Heart left ventricle (tissue), 16 donors: Measurements from ENCODE around the gene ZNF83. TPM values are rescaled to one million over a fixed set of nuclear protein-coding genes. Genes with fewer than 3 reads are reported as not detected.

ENCODE experiments used
- ATAC-seq, 4 donors: fragments of 200-7000 bp; cut with Tn5 transposase; one replicate each; pipeline ENCODE4 v1.9.1; 2020 to 2022; ENCODE audit warnings: moderate library complexity in 4 of 4, mild to moderate bottlenecking in 3 of 4, moderate number of reproducible peaks in 1 of 4
- DNase-seq, 5 donors: peaks; one replicate each; pipeline ENCODE4 v3.0.0-alpha.2; 2020
- H3K27ac ChIP-seq, 12 donors: fragments of 200-600 bp; sonication (generic) in 4 of 12; one replicate each; pipeline versions ENCODE4 v1.5.0 to v1.8.0; 2016 to 2022; ENCODE audit warnings: mild to moderate bottlenecking in 2 of 12
- H3K27me3 ChIP-seq, 9 donors: fragments of 200-600 bp; sonication (generic) in 2 of 9; one replicate each; pipeline versions ENCODE4 v1.5.1 to v1.8.0; 2016 to 2022; ENCODE audit warnings: mild to moderate bottlenecking in 3 of 9
- H3K36me3 ChIP-seq, 9 donors: fragments of 200-600 bp; sonication (generic) in 2 of 9; one replicate each; pipeline versions ENCODE4 v1.5.0 to v1.8.0; 2018 to 2022; ENCODE audit warnings: mild to moderate bottlenecking in 2 of 9
- H3K4me1 ChIP-seq, 12 donors: fragments of 200-600 bp; sonication (generic) in 4 of 12; one replicate each; pipeline versions ENCODE4 v1.5.0 to v1.8.0; 2016 to 2022; ENCODE audit warnings: mild to moderate bottlenecking in 3 of 12
- H3K4me3 ChIP-seq, 12 donors: fragments of 200-600 bp; sonication (generic) in 4 of 12; one replicate each; pipeline versions ENCODE4 v1.5.0 to v1.8.0; 2017 to 2022; ENCODE audit warnings: mild to moderate bottlenecking in 9 of 12, moderate library complexity in 4 of 12
- H3K9me3 ChIP-seq, 12 donors: fragments of 200-600 bp; sonication (generic) in 4 of 12; one replicate each; pipeline versions ENCODE4 v1.5.0 to v1.8.0; 2016 to 2022; ENCODE audit warnings: mild to moderate bottlenecking in 1 of 12
- CTCF ChIP-seq, 12 donors: fragments of 200-600 bp; sonication (generic) in 4 of 12; IDR thresholded peaks; one replicate each; pipeline versions ENCODE4 v1.5.0 to v1.8.0; 2018 to 2022; ENCODE audit warnings: antibody characterized with exemption in 12 of 12, mild to moderate bottlenecking in 5 of 12
- POLR2A ChIP-seq, 2 donors: fragments of 450-650 bp; IDR thresholded peaks; one replicate each; pipeline ENCODE4 v1.6.1; 2017; ENCODE audit warnings: antibody characterized with exemption in 2 of 2, mild to moderate bottlenecking in 2 of 2, moderate library complexity in 2 of 2
- WGBS, 4 donors: extraction: QIAGEN DNeasy Blood & Tissue Kit in 2 of 4; methylation state at CpG; one replicate each; pipeline versions ENCODE4 v1.1.5 to v1.1.7; 2013 to 2018; 5-methylcytosine and 5-hydroxymethylcytosine counted together
- intact Hi-C, 10 donors: fragments of 100-400 bp; cut with DNase I; formaldehyde crosslinking; loops; one replicate each; pipeline versions ENCODE4 v1.11.1 to v1.14.2; 2022
- polyA plus RNA-seq, 2 donors: library from polyadenylated mRNA; stranded (reverse); fragments of 200-250 nt; gene quantifications; one replicate each; pipeline ENCODE4 v1.2.3, GENCODE V29; 2013
- total RNA-seq, 9 donors: library from RNA; depleted of rRNA in 2 of 9; stranded (reverse); fragments of >200 nt in 2 of 9; fragmentation: NEBNext Ultra II Directional in 3 of 9; extraction: Animal tissue kit (Norgen Biotek cat#: 25700) in 3 of 9; gene quantifications; one replicate each; pipeline versions ENCODE4 v1.1.0 to v1.2.4, GENCODE V29; 2016 to 2023
- donor health status: ischemic (EF 13 %, LVEDD 7.1; RV severe dilation, severe dysfunction).
- donor health status: healthy with polysubstance abuse.
- donor health status: DM: no; HTN: yes; CAD: no.
- donor health status: DM: no; HTN: no; CAD: no.
- donor health status: ischemic (EF 25% LVEDD 6.9; RV normal size, moderate dysfunction).
- donor health status: ischemic (EF 25% LVEDD 5.7; RV mildly dilated, moderate dysfunction).
- donor health status: healthy.
- donor health status: DM: yes; HTN: yes; CAD: no.
- donor health status: ischemic (EF 35%, LVEDD 5.7; RV mildly dilated, moderate dysfunction).
- donor health status: nonischemic (EF 11% LVEDD 7.7; RV severe dilation, severe dysfunction).
- donor health status: DM: yes; HTN: yes; CAD: no.
- donor health status: PGD.
- donor health status: ischemic (EF 29% LVEDD 5.4; RV normal size, mild dysfunction).
- donor health status: nonischemic (EF 23%, LVEDD 6.1; RV moderate dilation, normal function).

The ZNF83 gene
- total and polyA plus RNA-seq, 11 donors: 9.5 to 25.7 (median 18.4) TPM

GRCh38 chr19:52667972-52668371, 29.8 kb upstream of the ZNF83 start:
- Histone ChIP-seq H3K9me3 (no peaks in the 10 kb centered on the region), H3K36me3 (peaks cover 0 to 13% (median 0%) of the 10 kb centered on the region in 9 donors), H3K4me3 (no peak overlapping the region), H3K27ac (no peak overlapping the region), H3K4me1 (peaks cover 0 to 6% (median 0%) of the 10 kb centered on the region in 12 donors), H3K27me3 (no peaks in the 10 kb centered on the region)
- TF ChIP-seq POLR2A (IDR thresholded peaks at IDR 0.05): no peak
- no peak for TF ChIP-seq CTCF (IDR thresholded peaks at IDR 0.05)
- DNase-seq (no peak), ATAC-seq (no peak)
- 71 to 79% (median 75%) methylated on average over 6 of the region's 6 CpGs for WGBS, 4 donors
- intact Hi-C loops: no loop called here

- no peaks in the 10 kb centered on the region for H3K9me3 ChIP-seq
- intact Hi-C loops: no loop called here
- no peak overlapping the region for H3K4me3 ChIP-seq
- peaks cover 0 to 6% (median 0%) of the 10 kb centered on the region in 12 donors for H3K4me1 ChIP-seq
- H3K27me3 ChIP-seq: no peaks in the 10 kb centered on the region
- TF ChIP-seq CTCF (IDR thresholded peaks at IDR 0.05): no peak
- no peak for TF ChIP-seq POLR2A (IDR thresholded peaks at IDR 0.05)
- H3K36me3 ChIP-seq: peaks cover 0 to 13% (median 0%) of the 10 kb centered on the region in 9 donors
- no peak overlapping the region for H3K27ac ChIP-seq
- no peak for ATAC-seq
- DNase-seq: no peak
Measured at GRCh38 chr19:52666506-52666905, 28.4 kb upstream of the ZNF83 start.

GRCh38 chr19:52665529-52665928, 27.4 kb upstream of the ZNF83 start:
- H3K27ac ChIP-seq: no peak overlapping the region
- no peak overlapping the region for H3K4me3 ChIP-seq
- DNase-seq (no peak), ATAC-seq (no peak)
- H3K4me1 ChIP-seq: peaks cover 0 to 6% (median 0%) of the 10 kb centered on the region in 12 donors
- intact Hi-C loops: no loop called here
- WGBS, 4 donors: 94 to 100% (median 97%) methylated on average over 6 of the region's 6 CpGs
- H3K36me3 ChIP-seq: peaks cover 0 to 15% (median 3%) of the 10 kb centered on the region in 9 donors
- TF ChIP-seq CTCF (IDR thresholded peaks at IDR 0.05) (no peak), POLR2A (IDR thresholded peaks at IDR 0.05) (no peak)
- H3K9me3 ChIP-seq: no peaks in the 10 kb centered on the region
- H3K27me3 ChIP-seq: no peaks in the 10 kb centered on the region

GRCh38 chr19:52665027-52665426, 26.9 kb upstream of the ZNF83 start:
- TF ChIP-seq CTCF (IDR thresholded peaks at IDR 0.05) (no peak), POLR2A (IDR thresholded peaks at IDR 0.05) (no peak)

More at GRCh38 chr19:52665027-52665426, 26.9 kb upstream of the ZNF83 start:
- ATAC-seq (peak in 1 of 4 donors; percentile 48), DNase-seq (no peak)
- no peak overlapping the region for H3K4me3 ChIP-seq
- H3K4me1 ChIP-seq: peaks cover 0 to 6% (median 0%) of the 10 kb centered on the region in 12 donors
- 87 to 94% (median 92%) methylated on average over 4 of the region's 4 CpGs for WGBS, 4 donors
- peaks cover 0 to 16% (median 5%) of the 10 kb centered on the region in 9 donors for H3K36me3 ChIP-seq
- no peaks in the 10 kb centered on the region for H3K9me3 ChIP-seq
- no peaks in the 10 kb centered on the region for H3K27me3 ChIP-seq
- no peak overlapping the region for H3K27ac ChIP-seq
- intact Hi-C loops: no loop called here
